DOHH2 (cell line): ENCODE measurements around the gene ORC4.

Experiments
- CTCF ChIP-seq: fragments of 200-600 bp; sonication (generic); IDR thresholded peaks from one replicate; pipeline ENCODE4 v1.5.1; 2014; ENCODE audit warnings: antibody characterized with exemption, mild to moderate bottlenecking, low read depth, low read length; ENCODE audit not compliant: poor library complexity, severe bottlenecking
- EZH2phosphoT487 ChIP-seq: fragments of 200-600 bp; sonication (generic); IDR thresholded peaks from 2 replicates; pipeline ENCODE4 v1.6.1; 2017; ENCODE audit warnings: borderline replicate concordance, mild to moderate bottlenecking, antibody characterized with exemption, low read length, moderate library complexity, mixed read lengths

- TF ChIP-seq CTCF (no peak), EZH2phosphoT487 (no peak)
These were observed 28.1 kb upstream of the ORC4 start for GRCh38 chr2:148048475-148049221.
